Superior temporal gyrus (tissue), 1 donor: ENCODE measurements around the gene GPSM3.
A peak's percentile ranks its signal among the peaks of the same experiment; 100 is the strongest.
"Not testable (repeated sequence)": the region's sequence is repeated elsewhere in the genome, so short reads cannot be mapped to it uniquely, and the experiment has no call there.

Source experiments
- DNase-seq: peaks from one replicate; pipeline ENCODE4 v3.0.0-alpha.2; 2016; ENCODE audit errors: extremely low spot score

Gene GPSM3

DNA sequence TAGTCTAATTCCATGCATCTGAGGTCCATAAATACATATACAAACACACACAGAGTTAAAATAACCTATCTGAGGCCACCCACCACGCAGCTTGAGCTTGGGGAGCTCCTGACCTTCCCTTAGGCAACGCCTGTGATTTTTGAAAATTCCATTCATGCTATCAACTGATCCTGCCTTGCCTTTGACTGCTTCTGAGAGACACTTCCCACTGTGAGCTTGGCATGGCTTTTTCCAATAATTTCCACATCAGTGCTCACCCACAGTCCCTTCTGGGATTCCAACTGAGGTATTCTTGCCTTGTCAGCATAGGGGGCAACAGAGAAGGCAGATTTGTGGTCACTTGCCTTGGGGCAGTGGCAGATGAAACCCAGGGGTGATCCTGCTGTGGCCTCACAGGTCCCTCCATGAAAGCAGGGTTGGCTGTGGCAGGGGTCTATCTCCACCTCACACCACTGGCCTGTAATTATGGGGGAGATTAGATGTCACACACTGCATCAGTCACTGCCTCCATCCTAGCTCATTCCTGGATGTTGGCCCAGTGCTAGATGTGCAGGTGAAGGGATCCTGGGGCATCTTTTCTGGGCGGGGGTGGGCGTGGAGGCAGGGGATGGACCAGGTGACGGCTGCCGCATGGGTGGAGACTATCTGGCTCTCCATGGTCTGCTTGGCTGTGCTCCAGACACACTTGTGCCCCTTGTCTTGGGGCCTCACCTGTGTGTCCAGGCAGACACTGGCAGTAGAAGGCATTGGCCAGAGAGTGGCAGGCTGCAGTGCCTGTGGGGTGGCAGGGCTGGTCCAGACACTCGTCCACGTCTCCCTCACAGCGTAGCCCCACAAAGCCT, 11.2 kb upstream of the GPSM3 start:
- DNase-seq, result no peak

DNA sequence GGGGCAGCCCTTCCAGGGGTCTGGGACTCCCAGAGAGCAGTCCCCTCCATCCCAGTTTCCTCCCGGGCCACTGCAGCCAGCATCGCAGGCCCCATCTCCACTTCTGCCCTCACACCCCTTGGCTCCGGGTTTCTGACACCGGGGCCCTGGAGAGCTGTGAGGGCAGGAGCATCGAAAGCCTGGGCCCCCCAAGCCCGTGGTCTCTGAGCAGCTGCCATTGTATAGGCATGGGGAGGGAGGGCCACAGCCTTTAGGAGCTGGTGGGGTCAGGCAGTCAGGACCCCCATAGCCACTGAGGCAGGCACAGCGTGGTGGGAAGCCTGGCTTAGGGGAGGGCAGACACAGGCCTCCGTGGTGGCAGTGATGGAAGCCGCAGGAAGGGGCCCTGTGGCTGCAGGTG, 9.7 kb upstream of the GPSM3 start:
- DNase-seq, result no peak

DNA sequence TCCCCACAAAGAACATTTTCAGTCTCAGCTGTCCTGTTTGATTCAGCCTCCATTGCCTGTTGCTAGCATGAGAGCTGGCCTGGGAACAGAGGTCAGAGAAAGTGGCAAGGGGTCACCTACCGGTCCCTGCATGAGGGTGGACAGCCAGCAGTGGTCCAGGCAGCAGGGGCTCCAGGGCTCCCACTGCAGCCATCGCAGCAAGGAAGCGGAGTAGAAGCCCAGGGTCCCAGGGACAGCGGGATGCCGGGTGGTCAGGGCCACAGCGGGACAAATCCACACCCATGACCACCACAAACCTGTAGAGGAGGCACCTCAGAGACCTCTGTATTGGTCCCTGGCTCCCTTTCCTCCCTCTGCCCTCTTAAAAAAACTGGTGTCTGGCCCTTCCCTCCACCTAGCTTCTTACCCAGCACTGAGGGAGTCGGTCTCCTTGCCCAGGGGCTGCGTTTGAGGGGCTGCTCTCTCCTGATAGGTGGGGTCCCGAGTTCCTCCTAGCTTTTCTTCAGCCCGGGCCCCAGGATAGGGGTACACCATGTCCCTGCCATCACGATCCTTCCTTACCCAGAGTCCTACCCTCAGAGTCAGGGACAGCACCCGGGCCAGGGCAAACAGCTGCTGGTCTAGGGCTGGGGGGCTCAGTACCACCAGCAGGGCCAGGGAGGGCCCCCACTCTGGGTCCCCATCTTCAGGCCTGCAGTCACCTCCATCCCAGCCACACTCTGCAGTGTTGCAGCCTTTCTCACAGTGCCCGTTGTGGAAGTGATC, 8.4 kb upstream of the GPSM3 start:
- no peak for DNase-seq

DNA sequence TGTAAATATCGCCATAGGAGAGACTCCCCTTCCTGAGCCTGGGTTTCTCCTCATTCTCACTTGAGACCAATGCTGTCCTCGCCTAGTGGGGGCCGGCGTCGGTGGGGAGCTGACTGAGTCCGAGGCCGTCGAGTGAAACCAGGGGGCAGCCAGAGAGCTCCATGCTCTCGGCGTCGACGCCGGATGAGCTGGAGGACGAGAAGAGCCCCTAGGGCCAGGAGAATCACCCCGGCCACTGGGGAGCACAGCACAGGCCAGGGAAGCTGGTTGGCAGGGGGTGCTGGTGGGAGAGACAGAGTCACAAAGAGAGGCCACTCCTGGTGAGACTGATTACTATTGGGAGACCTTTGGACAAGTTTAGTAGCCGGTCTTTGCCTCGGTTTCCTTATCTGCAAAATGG, 6.4 kb upstream of the GPSM3 start:
- no peak for DNase-seq

DNA sequence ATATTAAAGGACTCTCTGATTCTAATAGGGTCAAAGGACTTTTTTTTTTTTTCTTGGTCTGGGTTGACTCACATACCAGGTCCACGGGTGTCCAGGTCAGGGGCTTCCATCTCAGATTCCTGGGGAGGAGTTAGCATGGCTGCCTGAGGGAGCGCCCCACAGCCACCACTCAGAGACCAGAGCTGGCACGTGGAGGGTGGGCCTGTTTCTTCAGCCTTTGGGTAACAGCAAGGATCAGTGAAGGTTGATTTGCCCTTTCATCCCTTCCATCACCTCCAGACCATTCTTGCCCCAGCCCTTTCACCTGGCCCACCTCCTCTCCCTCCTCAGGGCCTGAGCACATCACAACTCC, 5.9 kb upstream of the GPSM3 start:
- no peak for DNase-seq

DNA sequence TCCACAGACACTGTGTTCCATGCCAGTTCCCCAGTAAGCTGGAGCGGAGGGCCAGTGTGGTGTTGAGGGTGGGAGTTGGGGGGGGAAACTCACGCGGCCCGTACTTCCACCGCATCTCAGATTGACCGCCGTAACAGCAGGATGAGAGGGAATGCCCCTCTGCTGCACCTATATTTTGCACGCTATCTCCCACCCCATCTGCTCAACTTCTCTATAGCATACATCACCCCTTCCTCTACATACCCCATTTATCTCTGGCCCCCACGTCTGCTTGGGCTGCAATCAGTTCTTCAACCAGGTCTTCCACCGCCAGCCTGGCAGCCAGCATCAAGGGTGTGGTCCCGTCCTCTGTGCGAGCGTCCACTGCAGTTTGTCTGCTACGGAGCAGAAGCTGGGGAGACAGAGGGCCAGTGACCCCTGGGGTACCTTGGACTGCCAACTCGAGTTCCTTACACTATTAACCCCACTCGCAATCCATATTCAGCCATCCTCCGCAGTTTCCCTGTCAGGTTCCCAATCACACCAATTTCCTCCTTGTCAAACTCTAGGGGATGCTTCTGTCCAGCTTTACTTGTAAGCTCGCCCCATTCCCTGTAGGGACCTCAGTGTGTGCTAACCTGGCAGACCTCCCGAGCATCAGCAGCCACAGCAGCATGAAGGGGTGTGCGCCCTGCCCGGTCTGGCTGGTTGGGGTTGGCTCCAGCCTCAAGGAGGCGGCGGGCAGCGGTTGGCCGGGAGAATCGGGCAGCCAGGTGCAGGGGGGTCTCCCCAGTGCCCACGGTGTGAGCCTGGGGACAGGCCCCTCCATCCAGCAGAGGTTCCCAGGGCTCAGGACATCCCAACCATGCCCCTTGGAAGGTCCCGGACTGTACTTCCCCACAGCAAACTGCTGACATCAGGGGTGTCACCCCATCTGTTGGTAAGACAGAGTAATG, 4.5 kb upstream of the GPSM3 start:
- peak; percentile 48 for DNase-seq

DNA sequence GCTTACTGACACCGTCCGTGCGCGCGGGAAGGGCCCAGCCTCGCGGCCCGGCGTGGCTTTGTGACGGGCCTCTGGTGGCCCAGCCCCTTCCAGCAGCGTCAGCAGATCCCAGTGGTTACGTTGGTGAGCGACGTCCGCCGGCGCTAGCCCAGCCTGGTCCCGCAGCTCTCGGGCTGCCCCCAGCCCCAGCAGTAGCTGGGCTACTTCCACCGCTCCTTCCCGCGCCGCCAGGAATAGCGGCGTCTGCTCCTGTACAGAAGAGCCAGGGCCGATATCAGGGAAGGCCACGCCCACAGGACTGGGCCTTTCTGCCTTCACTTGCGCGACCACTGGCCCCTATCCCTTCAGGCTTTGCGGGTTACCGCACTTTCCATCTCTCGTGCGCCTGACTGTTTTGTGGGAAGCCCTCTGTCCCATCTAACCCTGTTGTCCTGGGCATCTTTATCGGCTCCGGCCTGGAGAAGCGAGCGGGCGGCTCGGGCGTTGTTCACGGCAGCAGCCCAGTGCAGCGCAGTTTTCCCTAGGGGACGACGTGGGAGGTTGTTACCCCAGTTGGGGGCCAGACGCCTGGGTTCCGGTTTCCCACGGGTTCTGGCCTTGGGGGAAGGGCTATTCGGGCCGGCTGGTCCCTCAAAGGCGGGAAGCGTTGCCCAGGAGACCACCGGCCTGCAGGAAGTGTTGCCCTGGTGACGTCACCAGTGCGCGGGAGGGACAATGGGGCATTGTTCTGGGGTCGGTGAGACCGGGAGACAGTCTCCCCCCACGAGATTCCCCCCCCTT, 3.6 kb upstream of the GPSM3 start:
- DNase-seq, result peak; percentile 95

DNA sequence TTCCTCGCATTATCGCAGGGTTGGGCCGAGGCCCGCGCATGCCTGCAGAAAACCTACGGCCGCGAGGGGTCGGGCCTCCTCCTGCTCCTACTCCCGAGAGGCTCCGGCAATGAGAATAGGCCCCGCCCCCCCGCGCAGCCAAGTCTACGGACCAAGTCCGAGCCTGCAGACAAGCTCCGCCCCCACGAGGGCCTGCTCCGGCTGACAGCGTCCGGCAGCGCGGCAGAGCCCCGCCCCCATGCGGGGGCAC, 3.1 kb upstream of the GPSM3 start:
- peak; percentile 98 for DNase-seq

DNA sequence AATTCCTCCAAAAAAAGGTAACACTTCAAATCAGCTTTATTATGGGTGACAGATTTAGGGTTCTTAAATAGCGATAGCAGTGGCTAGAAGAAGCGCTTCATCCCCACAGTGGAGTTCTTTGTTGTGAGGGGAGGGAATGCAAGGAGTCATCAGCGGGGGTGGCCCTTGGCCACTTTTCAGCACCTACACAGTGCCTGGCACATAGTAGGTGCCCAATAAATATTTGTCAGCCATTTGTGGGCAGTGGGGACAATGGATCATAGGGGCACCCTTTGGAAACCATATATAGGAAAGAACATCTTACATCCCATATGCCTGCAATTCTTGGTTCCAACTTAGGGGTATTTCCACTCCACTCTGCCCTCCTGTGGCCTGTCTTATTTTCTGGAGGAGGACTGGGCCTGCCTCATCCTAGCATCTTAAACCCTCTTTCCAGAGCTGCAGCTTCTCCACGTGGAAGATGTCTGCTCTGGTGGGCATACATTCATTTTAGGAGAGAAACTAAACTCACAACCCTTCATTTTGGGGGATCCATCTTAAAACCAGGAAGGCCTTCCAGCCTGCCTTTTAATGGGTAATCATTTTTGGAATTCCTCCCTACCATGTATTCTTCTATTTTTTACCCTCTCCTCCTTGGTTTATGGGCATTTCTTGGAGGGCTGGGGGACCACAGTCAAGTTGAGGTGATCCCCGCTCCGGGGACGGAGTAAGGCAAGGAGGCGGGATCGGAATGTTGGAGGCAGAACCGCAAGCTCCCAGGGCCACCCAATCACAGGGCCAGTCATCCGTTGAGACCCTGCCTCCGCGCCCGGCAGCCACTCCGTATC, 2.6 kb upstream of the GPSM3 start:
- DNase-seq, result no peak

DNA sequence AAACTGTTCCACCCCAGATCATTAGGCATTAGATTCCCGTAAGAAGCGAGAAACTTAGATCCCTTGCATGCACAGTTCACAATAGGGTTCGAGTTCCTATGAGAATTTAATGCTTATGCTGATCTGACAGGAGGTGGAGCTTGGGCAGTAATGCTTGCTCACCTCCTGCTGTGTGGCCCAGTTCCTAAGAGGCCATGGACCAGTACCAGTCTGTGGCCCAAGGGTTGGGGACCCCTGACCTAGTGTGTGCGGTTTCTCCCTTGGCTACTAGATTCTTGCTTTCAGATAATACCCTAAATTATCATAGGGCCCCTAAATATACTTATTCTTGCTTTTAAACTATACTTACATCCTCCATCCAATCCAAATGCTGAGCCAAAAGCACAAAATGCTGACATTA, 1.9 kb upstream of the GPSM3 start:
- no peak for DNase-seq

DNA sequence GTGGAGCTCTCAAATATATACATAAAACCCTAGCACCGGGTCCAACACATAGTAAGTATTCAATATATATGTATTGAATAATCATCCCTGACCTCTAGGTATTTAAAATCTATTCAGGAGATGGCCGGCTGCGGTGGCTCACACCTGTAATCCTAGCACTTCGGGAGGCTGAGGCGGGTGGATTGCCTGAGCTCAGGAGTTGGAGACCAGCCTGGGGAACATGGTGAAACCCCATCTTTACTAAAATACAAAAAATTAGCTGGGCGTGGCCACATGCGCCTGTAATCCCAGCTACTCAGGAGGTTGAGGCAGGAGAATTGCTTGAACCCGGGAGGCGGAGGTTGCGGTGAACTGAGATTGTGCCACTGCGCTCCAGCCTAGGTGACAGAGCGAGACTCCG, 653 bp upstream of the GPSM3 start:
- DNase-seq, result not testable (repeated sequence)

DNA sequence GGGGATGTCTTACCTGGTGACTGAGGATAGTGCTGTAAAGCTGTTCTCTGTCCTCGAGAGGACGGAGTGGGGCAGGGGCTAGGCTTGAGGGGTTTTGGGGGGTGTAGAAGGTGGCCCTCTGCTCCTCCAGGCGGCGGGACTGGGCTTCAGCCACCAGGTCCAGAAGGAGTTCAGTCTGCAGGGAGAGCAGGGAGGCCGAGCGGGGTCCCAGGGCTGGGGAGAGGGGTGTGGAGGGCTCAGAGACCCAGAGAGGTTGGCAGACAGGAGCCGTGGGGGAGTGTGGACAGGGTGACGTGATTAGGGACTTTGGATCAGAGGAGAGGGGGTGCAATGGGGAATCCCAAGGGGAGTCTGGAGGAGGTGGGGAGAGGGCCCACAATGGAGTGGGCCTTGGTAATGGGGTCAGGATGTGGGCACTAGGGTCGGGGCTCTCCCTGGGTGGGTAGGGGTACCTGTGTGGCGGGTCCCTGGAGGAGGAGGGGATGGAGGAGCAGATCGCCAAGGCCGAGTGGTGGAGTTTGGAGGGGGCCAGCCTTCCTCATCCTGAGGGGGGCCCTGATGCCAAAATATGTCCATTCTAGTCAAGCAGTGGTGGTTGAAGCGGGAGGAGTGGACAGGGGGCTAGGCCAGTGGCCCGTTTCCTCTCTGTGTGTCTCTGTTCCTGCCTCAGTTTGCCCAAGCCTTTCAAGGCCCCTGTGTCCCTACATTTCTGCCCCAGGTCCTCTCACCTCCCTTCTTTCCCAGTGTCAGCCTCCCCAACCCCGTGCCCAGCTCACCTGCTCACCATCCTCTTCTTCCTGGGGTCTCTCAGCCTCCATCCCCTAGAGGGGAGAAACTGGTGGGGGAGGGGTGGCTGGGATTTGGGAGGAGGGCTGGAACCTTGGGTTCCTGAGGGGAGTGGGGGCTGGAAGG, 491 bp downstream of the GPSM3 start:
- DNase-seq, result no peak

DNA sequence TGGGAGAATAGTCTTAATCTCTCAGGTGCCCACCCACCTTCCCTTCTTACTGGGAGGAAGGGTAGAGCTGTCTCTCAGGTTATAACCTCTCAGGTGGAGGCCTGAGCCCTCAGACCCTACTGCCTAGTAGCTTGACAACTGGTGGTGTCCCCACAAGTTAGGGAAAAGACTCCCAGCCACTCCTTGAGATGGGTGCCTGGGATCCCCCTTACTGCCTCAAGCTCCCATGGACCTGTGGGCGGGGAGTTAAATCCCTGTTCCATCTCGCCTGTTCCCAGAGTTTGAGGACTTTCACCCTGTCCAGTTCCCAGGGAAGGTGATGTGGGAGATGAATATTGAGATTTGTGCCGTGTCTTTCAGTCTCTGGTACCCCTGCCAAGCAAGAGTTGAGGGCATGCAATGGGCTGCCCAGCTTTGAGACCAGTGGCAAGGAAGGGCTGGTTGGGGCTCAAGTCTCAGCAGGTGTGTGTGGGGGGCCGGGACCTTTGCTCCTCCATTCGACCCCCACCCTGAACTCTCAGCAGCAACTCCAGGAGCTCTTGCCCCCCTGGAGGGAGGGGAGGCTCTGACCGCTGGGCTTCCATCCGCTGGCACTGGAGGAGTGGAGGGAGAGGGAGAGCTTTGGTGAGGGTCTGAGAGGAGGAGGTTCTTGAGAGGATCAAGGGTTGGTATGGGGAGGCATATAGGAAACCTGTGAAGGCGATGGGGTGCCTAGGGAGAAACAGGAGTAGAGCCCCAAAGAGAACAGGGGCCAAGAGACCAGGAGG, 1.3 kb downstream of the GPSM3 start:
- DNase-seq, result no peak

DNA sequence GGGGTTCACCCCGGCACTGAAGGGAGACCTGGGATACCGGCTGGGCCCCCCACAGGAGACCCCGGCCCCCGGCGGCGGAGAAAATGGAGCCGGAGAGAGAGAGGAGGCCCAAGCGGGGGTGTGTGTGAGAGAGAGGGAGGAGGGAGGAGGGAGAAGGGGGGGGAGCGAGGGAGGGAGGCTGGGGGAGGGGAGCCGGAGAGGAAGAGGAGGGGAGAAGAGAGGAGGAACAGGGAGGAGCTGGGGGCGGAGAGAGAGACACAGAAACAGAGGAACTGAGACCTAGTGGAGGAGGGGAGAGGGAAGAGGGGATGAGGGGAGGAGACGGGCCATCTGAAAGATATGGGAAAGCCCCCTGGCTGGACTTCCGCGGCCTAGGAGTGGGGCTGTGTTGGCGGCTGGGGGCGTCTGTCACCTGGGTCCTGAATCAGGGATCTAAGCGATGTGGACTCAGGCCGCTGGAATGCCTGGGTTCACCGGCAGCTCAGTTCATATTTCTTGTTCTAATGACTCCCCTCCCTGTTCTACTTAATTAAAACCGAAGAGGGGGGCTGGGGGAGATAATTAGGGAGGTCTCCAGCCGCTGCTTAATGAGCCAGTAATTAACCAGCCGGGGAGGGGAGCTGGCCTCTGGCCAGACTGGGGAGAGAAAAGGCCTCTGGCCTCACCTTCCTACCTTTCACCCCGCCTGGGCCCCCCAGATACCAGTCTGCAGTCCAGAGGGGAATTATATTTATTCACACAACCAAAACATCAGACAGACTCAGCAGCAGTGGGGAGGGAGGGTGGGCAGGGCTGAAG, 2.2 kb downstream of the GPSM3 start, which contains the start of gene PBX2:
Gene PBX2 (minus strand): TSS at position 149 of the 798 bp plus-strand sequence. CDS start 287 bp downstream, outside the sequence.
- peak; percentile 85 for DNase-seq

DNA sequence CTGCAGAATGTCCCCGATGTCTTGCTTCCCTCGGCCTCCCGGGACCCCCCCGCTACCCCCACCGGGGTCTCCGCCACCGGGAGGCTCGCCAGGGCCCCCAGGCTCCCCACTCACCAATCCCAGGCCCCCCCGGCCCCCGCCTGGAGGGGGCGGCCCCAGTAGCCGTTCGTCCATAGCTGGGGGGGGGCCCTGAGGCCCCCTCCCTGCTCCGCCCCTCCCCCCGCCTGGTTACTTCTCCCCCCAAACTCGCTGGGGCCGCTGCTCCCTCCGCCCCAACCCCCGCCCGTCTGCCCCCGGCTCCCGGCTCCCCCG, 2.7 kb downstream of the GPSM3 start:
- DNase-seq, result no peak

DNA sequence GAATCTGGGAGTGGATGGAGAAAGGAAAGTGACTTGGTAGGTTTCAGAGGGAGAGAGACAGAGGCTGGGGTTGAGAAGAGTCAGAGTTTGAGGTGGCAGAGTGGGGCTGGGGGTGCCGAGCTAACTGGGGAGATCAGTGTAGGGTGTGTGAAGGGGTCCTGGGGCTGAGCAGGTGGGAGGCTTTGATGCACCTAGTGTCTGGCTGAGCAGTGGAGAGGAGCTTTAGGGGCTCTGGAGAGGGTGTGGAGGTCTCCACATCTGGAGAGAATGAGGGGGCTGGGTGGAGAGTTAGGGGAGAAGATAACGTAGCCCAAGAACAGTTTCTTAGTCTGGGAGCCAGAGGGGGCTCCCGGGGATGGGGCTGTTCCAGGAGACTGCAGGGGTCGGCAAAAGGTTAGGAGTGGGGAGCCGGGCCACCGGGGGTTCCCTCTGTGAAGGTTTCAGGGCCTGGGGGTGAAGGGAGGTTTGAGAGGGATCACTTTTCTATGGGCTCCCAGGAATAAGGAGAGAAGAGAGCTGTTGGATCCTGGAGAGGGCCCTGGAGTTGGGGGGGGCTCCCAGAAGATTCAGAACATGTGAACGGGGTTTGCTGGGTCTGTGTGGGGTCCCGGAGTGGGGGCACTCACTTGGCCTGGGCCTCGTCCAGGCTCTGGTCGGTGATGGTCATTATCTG, 3.2 kb downstream of the GPSM3 start:
- no peak for DNase-seq

DNA sequence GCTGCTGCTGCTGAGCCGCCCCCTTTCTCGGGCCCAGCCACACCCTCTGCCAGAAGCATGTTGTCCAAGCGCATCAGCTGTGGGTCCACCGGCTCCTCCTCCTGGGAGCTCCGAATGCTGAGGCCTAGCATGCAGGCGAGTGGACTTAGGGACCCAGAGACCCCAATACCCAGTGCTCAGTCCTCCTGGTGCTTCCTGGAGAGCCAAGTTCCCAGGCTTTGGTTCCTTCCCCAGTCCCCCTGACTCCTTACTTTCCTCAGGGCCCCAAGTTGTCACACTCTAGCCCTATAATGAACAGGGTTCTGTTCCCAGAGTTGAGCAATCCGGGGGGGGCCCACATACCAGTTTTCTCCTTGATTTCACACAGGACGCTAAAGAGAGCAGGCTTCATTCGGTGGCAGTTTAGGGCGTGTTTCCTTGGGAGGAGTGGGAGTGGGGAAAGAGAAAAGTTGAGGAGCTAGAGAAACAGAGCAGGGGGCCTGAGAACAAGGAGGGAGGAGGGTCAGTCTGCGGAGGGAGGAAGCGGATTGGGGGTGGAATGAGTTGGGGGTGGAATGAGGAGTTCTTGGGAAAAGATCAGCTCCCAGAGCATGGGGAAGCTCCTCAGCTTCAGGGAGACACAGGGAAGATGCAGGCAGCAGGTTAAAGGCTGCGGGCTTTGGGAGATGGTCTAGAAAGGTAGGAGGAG, 3.9 kb downstream of the GPSM3 start:
- no peak for DNase-seq
